Measurements from ENCODE around the gene USH1G.

DNA sequence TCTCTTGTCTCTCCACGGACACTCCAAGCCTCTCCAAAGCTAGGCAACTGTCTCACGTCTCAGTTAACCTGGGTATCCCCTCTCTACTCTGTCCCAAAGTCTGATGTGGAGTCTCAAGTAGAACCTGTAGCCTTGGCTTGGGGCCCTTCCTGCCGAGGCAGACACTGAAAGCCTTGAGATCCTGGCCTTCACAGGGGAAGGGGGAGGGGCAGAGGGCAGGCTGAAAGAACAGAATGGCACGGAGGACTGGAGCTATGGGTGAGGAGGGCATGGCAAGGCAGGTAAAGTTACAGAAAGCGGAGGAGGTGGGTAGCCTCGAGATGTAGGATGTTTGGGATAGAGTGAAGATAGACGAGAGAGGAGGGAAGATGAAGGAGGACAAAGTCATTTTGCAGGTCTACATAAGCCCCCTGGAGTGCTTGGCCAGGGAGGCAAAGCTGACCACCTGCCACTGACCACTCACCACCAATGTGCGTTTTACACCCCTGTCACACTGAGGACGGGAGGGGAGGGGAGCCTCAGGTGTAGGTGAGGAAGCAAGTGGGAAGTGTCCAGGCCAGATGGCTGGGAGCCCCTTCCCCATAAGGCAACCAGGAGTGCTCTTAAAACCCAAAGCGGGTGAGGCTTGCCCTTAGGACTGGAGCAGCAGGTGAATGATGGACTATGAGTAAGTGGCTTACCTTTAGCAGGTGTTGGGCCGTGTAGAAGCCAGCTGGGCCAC is 51.5 kb downstream of the USH1G start:
- TF ChIP-seq CTCF (IDR thresholded peaks at IDR 0.05; ENCODE audit: low read depth, low read length) (no peak), EZH2phosphoT487 (IDR thresholded peaks at IDR 0.05; ENCODE audit: low read depth) (no peak)
